ENCODE results near the gene FANCF. TPM values are rescaled to one million over a fixed set of nuclear protein-coding genes. Genes with fewer than 3 reads are reported as not detected.

FANCF gene
- total RNA-seq, 1 experiment from 2014 or later: 15.0 TPM

DNA sequence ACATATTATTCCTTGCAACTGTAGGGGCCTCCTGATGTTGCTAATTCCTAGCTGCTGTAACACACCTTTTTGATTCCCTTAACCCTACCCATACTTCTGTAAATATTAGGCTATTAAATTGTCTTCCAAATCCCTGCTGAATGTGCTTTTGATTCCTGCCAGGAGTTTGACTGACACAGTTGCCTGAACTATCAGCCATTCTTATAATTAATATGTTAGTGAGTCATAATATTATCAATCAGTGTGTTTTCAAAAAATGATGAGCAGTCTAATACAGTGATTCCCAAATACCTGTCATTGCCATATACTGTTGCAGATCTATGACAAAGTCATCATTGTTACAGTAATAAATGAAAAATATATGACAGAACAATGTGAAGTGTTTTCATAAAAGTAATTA is 15.9 kb upstream of the FANCF start:
- intact Hi-C loops (cut with micrococcal nuclease; ENCODE audit: unreplicated experiment): no loop called here
- Histone ChIP-seq H3K4me3 (ENCODE audit: low read depth, low read length, poor library complexity, severe bottlenecking) (no peak overlapping the region), H3K27ac (ENCODE audit: low read depth, low read length, poor library complexity, severe bottlenecking) (no peak overlapping the region), H3K27me3 (replicated peaks; ENCODE audit: insufficient read depth, low read depth, low read length, poor library complexity) (no peaks in the 10 kb centered on the region), H3K4me1 (ENCODE audit: insufficient read depth, low read length, poor library complexity, severe bottlenecking) (no peaks in the 10 kb centered on the region), H3K36me3 (ENCODE audit: insufficient read depth, low read length, poor library complexity, severe bottlenecking) (no peaks in the 10 kb centered on the region), H3K9me3 (ENCODE audit: low read depth, low read length, poor library complexity, severe bottlenecking) (no peaks in the 10 kb centered on the region)
- ChIA-PET CTCF (no interaction called here), POLR2A (ENCODE audit: low non-redundant PET) (no interaction called here)
- BruUV-seq (replicated peaks): no TSS peak
- no peak for TF ChIP-seq EZH2 (IDR thresholded peaks at IDR 0.05; ENCODE audit: borderline replicate concordance, low read depth, low read length, poor library complexity, severe bottlenecking)
- TF ChIP-seq, protein P1, sequence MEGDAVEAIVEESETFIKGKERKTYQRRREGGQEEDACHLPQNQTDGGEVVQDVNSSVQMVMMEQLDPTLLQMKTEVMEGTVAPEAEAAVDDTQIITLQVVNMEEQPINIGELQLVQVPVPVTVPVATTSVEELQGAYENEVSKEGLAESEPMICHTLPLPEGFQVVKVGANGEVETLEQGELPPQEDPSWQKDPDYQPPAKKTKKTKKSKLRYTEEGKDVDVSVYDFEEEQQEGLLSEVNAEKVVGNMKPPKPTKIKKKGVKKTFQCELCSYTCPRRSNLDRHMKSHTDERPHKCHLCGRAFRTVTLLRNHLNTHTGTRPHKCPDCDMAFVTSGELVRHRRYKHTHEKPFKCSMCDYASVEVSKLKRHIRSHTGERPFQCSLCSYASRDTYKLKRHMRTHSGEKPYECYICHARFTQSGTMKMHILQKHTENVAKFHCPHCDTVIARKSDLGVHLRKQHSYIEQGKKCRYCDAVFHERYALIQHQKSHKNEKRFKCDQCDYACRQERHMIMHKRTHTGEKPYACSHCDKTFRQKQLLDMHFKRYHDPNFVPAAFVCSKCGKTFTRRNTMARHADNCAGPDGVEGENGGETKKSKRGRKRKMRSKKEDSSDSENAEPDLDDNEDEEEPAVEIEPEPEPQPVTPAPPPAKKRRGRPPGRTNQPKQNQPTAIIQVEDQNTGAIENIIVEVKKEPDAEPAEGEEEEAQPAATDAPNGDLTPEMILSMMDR (conservative IDR thresholded peaks at IDR 0.05; ENCODE audit: low read depth, low read length): no peak
- no peak for DNase-seq (ENCODE audit: low spot score)

DNA sequence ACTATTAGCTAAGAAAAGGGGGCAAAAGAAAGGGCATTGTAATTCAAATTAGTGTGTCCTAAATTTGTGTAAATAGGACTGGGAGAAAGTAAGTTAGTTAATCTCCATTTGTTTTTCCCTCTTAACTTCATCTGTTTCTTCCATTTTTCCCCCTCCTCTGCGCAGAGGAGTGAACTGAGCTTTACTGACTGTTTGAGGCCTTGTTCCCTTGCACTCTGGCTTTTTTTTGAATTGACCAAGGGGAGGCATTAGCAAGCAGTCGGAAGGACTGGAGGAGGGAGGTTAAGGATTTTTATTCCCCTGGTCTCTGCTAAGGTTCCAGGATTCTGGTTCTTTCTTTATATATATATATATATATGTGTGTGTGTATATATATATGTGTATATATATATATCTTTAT is 15.2 kb upstream of the FANCF start:
- Histone ChIP-seq H3K27ac (ENCODE audit: low read depth, low read length, poor library complexity, severe bottlenecking) (no peak overlapping the region), H3K4me1 (ENCODE audit: insufficient read depth, low read length, poor library complexity, severe bottlenecking) (no peaks in the 10 kb centered on the region), H3K9me3 (ENCODE audit: low read depth, low read length, poor library complexity, severe bottlenecking) (no peaks in the 10 kb centered on the region), H3K4me3 (ENCODE audit: low read depth, low read length, poor library complexity, severe bottlenecking) (no peak overlapping the region), H3K27me3 (replicated peaks; ENCODE audit: insufficient read depth, low read depth, low read length, poor library complexity) (no peaks in the 10 kb centered on the region), H3K36me3 (ENCODE audit: insufficient read depth, low read length, poor library complexity, severe bottlenecking) (no peaks in the 10 kb centered on the region)
- DNase-seq (ENCODE audit: low spot score): no peak
- ChIA-PET CTCF (no interaction called here), POLR2A (ENCODE audit: low non-redundant PET) (no interaction called here)
- intact Hi-C loops (cut with micrococcal nuclease; ENCODE audit: unreplicated experiment): no loop called here
- BruUV-seq (replicated peaks): no TSS peak
- no peak for TF ChIP-seq EZH2 (IDR thresholded peaks at IDR 0.05; ENCODE audit: borderline replicate concordance, low read depth, low read length, poor library complexity, severe bottlenecking)
- TF ChIP-seq, protein P1 (conservative IDR thresholded peaks at IDR 0.05; ENCODE audit: low read depth, low read length): no peak

DNA sequence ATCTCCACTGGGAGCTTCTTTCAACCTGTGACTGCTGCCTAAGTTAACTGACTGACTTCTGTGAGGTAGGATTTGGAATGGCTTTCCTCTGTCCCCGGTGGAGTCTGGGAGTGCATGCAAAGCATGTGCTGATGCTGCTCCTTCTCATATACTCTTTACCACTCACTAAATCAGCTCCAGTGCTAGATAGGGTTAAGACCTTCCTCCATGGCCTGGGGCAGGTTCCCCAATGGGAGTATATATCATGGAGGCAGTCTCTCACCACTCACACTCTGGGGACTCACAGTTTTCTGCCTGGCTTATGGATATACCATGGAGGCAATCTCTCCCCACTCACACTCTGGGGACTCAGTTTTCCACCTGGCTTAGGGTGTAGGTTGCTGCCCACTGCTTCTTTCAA is 10.1 kb upstream of the FANCF start:
- H3K4me3 ChIP-seq (ENCODE audit: low read depth, low read length, poor library complexity, severe bottlenecking): no peak overlapping the region
- intact Hi-C loops (cut with micrococcal nuclease; ENCODE audit: unreplicated experiment): no loop called here
- ChIA-PET CTCF (no interaction called here), POLR2A (ENCODE audit: low non-redundant PET) (no interaction called here)
- no TSS peak for BruUV-seq (replicated peaks)
- H3K36me3 ChIP-seq (ENCODE audit: insufficient read depth, low read length, poor library complexity, severe bottlenecking): no peaks in the 10 kb centered on the region
- H3K27me3 ChIP-seq (replicated peaks; ENCODE audit: insufficient read depth, low read depth, low read length, poor library complexity): no peaks in the 10 kb centered on the region
- H3K9me3 ChIP-seq (ENCODE audit: low read depth, low read length, poor library complexity, severe bottlenecking): no peaks in the 10 kb centered on the region
- TF ChIP-seq, protein P1 (conservative IDR thresholded peaks at IDR 0.05; ENCODE audit: low read depth, low read length): no peak
- no peak for TF ChIP-seq EZH2 (IDR thresholded peaks at IDR 0.05; ENCODE audit: borderline replicate concordance, low read depth, low read length, poor library complexity, severe bottlenecking)
- no peak for DNase-seq (ENCODE audit: low spot score)
- H3K27ac ChIP-seq (ENCODE audit: low read depth, low read length, poor library complexity, severe bottlenecking): no peak overlapping the region
- H3K4me1 ChIP-seq (ENCODE audit: insufficient read depth, low read length, poor library complexity, severe bottlenecking): no peaks in the 10 kb centered on the region

All from A673 (cell line).